GM18519 (cell line): ENCODE data around the gene RAI1.

Experiments used
- ATAC-seq: cut with Tn5 transposase; IDR thresholded peaks from one replicate; pipeline ENCODE4 v1.9.1; 2021; ENCODE audit warnings: mild to moderate bottlenecking, moderate library complexity; ENCODE audit not compliant: unreplicated experiment, low FRiP score

RAI1 gene

DNA sequence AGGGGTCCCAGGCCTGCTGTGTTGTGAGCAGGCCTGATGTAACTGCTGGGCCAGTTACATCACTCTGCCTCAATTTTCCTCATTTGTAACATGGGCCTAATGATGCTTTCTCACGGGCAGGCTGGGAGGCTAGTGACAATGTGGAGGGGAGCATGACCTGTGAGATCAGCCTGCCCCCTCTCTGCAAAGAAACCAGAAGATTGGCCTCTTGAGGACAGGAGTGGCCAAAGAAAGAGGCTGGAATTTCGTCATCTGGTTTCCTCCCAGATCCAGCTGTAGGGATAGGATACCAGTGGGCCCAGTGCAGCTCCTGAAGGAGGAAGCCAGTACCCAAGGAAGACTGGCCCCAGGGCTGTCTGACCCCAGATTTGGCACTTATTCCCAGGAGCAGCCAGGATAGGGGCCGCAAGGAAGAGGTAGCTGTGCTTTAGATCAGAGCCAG, 156.1 kb downstream of the RAI1 start:
- ATAC-seq = no peak

DNA sequence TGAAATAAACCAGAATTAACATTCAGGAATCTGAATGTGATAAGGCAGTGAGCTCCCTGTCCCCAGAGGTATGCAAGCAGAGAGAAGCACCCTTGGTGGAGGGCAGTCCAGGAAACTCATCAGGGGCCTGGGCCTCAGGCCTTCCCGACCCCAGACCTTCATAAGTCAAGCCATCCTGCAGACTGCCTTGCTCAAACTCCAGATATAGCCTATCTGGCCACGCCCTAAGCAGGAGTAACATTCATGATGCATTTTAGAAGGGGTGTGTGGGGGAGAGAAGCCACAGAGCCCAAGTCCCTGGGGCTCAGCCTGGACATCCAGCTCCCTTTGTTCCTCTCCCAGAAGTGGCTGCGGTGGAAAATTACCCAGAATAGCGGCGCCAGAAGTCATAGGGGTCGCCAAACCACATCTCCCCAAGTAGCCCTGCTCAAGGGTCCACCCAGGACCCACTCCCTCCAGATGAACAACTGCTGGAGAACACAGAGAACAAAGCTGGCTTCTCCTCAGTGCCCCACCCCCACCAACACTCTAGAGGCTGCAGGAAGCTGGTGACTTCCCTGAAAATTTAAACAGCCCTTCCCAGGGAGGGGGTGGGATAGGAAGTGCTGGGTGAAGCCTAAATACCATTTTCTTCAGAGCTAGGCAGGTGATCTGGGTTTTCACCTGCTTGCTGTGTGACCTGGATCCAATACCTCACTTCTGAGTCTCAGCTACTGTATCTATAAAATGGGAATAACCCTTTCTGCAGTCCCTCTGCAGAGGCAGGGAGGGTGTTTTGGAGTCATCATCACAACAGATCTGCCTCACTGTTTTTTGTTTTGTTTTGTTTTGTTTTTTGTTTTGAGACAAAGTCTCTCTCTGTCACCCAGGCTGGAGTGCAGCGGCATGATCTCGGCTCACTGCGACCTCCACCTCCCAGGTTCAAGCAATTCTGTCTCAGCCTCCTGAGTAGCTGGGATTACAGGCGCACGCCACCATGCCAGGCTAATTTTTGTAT, 157.0 kb downstream of the RAI1 start:
- ATAC-seq = no peak

DNA sequence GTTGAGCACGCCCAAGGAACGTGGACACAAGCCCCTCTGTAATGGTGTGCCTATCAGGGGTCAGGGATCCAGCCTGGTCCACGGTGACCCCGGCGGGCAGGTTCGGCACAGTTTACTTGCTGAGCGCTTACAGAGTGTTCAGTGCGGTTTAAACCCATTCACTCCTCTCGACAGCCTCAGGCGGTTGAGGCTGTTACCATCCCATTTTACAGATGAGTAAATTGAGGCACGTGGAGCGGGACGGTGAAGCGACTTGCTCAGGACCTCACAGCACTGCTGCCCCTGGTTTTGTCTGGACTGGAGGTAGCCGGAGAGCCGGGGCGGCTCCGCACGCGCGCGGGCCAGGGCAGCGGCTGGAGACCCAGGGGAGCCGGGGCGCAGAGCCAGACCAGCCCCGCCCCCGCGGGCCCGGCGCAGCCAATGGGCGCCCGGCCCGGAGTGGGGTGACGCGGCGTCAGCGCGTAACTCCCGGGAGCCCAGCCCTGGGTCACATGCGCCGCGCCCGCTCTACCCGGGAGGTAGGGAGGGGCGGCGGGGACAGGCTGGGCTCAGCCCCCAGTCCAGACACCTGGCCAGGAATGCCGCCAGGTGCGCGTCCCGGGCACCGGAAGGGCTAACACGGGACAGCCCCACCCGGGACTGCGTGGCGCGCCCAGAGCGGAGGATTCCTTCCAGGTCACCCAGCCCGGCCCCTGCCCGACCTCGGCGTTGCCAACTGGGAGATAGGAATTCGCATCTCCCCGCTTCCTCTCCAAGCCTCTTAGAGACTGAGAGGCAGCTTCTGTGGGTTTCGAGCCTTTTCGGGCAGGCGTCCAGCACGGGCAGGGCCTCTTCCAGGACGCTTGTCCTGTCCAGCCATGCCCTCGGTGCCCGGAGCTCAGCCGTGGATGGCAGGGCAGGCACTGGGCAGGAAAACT, 158.8 kb downstream of the RAI1 start:
- ATAC-seq = peak; percentile 44

DNA sequence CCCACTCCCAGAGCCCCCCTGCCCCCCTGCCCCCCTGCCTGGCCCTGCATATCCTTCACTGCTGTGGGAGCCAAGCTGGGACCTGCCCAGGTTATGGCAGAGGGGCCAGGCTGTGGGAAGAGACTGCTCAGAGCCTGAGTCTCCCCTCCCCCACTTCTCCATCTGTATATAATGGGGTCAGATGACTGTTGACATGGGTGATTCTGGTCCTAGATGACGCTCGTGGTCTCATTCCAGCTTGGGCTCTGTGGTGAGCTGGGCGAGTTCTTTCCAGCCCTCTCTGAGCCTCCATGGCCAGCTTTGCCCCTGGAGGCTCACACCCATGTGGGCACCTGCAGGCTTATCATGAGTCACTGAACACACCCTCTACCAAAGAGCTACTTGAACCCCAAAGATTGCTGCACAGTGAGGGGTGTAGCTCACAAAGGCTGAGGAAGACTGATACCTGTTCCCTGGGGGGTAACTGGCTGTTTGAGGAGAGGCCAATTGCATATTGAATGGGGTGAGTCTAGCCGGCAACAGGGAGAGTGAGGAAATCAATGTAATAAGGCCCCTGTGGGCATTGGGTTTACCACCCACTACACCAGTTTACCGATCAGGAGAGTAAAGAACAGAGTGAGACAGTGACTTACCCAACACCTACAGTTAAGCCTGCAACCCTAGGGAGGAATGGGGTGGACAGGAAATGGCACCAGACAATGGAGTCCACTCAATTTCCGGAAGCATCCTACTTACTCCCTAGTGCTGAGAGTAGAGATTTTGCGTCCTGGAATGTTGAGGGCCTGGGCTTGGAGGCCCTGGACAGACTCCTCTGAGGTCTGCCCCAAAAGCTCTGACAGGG, 159.7 kb downstream of the RAI1 start:
- ATAC-seq = no peak

DNA sequence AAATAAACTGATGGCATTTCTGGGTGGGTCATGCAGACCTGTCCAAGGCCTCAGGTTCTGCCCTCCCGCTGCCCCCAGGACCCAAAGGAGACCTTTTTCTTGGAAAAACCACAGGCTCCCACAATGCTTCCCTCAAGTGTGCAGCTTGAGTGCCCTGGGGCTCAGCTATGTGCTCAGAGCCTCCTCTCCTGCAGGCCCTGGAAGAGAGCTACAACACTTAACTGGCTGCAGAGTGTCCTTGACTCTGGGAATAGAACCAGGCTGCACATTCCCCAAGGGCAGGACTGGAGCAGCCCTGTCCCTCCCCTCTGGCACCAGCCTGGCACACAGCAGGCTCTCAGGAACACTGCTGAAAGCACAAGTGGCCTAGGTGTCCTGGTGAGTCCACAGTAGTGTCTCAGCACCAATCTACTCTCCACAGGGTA, 160.4 kb downstream of the RAI1 start:
- ATAC-seq = no peak

DNA sequence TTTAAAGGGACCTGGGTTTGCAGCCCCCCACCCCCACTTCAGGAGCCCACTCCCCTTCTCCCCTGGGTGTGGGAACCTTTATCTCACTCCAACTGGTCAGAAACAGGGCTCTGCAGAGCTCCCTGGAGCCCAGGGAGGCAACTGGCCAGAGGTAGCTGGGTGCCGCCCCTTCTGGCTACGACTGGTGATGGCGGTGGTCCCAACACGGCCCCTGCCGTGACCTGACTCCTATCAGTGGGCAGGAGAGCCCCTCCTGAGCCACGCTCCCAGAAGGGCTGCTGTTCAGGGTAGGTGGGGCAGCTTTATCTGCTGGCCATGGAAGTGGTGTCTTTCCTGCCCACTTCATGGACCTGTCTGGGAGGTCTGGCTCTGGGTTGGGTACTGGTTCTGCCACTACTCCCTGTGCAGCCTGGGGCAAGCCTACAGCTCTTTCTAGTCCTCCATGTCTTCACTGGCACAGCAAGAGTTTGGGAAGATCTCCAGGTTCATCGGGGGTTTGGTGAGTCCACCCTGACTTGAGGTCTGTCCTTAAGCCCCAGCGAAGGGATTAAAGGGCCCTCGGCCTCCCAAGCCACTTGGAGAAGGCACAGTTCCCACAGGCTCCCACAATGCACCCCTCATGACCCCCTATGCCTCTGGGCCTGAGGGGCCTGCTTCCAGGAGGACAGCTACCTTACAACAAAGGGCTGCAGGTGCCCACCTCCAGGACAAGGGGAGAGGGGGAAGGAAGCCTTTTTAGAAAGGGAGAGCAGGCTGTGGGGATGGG, 161.0 kb downstream of the RAI1 start:
- no peak for ATAC-seq

DNA sequence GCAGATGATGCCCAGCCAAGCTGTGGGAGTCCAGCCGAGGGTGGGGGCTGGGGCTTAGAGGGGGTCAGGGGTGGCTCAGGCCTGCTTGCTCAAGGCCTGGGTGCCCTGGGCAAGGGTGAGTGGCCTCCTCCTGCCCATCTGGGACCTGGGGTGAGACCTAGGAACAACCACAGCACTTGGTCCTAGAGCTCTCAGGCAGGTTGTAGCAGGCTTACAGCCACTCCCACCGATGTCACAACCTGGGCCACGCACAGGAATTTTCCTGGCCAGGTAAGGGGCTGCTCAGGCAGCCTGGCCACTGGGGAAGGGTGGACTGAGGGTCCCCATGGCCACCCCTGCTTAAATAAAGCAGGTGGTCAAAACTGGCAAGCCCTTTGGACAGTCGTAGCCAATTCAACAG, 161.8 kb downstream of the RAI1 start:
- ATAC-seq = no peak

DNA sequence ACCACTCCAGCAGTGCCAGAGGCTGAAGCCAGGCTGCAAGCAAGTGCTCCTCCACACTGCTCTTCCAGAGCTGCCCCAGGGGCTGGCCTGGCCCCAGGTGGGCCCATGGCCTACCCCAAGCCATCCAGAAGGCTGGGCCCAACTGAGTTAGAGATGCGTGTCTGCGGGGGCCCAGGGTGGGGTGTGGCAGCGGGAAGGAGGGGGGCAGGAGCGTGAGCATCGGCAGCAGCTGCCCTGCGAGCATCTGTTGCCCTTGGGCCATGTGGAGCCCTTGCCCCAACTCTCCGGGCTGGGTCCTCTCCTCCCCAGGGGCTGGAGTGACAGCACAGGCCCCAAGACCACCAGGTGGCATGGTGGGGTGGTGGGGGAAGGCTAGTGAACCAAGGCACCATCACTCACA, 162.8 kb downstream of the RAI1 start:
- no peak for ATAC-seq

DNA sequence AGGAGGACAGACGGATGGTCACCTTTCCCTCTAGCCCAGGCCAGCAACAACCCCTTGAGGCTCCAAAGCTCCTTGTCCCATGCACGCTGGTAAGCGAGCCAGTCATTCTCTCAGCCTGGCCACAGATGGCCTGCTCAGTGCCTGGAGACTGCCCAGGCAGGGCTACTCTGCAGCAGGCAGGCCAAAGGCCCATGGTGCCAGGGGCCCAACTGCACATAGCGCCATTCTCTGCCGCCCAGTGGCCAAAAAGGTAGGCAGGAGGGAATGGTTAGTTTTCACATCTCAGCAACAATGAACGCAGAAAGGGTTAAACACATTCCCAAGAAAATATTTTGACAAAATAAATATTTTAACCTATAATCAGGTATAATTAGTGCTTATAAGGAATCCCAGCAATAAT, 163.2 kb downstream of the RAI1 start:
- no peak for ATAC-seq

DNA sequence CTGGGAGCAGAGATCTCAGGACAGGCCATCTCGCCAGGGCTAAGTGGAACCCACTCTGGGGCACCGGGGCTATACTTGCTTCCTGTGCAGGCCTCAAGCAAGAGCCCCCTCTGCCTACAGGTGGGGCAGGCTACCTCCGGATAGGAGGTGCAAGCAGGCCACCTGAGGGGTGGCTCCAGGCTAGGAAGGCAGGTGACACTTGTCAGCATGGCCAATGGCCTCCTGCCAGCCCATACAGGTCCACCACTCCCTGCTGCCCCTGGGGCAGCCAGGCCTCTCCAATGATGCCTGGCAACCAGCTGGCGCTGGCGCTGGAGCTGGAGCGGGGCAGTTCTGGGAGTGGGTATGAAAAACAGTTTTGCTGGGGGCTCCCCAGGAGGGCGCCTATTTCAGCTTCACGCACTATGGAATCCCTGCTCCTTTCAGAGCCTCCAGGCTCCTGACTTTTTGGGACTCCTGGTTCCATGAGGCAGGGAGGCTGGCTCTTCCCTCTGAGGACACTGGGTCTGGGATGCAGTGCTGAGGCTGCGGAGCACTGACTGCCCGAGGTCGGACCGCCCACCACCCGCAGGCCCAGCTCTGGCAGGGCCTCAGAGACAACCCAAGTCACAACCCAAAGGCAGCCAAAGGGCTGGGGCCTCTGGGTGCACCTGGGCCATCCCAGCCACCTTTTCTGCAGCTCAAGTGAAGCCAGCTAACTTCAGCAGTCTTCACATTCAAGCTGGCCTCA, 164.0 kb downstream of the RAI1 start:
- ATAC-seq = no peak

DNA sequence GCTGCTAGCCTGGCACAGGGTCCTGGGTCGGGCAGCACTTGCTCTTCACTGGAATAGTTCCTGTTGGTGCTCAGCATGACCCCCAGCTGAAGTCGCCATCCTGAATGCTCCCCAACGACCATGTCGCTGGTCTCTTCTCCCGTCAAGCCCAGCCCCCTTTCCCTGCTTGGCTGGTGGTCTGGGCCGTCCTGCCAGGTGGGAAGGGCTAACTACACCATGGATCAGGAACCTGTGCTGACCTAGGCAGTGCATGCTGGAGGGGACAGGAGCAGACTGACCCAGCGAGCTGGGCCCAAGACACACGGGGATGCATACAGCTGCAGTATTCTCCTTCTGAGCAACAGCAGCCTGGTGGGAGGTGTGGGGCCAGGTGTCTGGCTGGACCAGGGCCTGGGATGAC, 164.7 kb downstream of the RAI1 start:
- ATAC-seq = no peak

DNA sequence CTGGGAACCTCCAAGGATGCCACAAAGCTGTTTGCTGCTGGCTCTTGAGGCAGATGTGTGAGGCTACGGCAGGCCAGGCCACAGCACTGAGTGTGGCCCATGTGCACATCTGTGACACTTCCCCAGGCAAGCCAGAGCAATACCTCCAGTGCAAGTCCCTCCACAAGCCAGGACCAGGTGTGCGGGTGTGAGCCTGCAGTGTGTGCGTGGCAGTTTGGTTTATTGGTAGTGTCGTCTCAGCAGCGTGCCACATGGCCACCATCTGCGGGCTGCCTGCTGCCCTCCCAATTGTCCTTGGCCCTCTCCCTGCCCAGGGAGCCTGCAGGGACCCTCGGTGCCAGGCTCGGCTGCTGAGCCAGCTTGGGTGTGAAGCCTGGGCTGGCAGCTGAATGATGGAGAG, 165.4 kb downstream of the RAI1 start:
- no peak for ATAC-seq

DNA sequence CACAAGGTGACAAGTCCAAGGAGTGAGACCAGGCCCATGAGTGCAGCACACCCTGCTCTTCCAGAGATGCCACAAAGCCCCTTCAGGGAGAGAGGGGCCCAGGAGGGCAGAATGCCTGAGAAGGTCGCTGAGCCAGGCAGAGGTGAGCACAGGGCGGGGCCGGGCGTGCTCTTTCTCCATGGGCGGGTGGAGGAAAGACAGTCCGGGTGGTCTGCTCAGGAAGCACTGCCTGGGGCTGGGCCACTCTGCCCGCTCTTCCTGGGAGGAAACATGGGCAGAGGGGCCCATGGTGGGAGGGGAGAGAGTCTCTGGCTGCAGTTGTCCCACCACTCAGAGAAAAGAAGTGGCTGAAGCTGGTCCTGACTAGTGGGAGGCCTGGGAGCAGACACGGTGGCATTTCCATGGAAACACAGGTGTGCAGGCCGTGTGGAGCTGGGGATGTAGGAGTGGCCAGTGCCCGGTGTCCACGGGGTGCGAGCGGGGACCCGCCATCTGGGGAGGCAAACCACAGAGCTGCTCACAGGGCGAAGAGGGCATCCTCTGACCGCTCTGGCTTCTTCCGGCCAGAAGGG, 165.9 kb downstream of the RAI1 start:
- no peak for ATAC-seq

DNA sequence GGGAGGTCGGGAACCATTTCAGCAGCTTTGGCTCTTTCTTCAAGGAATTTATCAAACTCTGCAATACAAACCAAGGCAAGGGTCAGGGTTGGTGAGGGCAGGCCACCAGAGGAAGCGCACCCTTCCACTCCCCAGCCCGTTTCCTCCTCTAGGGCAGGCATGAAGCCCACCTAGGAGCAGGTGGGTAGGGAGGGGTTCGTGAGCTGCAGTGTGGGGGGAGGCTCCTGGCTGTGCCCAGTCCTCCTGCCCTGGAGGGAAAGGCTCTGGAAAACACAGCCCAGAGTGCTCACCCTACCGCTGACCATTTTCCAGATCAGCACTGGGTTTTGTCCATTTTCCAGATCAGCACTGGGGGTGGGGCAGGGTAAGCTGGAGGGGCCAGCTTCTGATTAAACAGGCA, 166.5 kb downstream of the RAI1 start:
- ATAC-seq = no peak

DNA sequence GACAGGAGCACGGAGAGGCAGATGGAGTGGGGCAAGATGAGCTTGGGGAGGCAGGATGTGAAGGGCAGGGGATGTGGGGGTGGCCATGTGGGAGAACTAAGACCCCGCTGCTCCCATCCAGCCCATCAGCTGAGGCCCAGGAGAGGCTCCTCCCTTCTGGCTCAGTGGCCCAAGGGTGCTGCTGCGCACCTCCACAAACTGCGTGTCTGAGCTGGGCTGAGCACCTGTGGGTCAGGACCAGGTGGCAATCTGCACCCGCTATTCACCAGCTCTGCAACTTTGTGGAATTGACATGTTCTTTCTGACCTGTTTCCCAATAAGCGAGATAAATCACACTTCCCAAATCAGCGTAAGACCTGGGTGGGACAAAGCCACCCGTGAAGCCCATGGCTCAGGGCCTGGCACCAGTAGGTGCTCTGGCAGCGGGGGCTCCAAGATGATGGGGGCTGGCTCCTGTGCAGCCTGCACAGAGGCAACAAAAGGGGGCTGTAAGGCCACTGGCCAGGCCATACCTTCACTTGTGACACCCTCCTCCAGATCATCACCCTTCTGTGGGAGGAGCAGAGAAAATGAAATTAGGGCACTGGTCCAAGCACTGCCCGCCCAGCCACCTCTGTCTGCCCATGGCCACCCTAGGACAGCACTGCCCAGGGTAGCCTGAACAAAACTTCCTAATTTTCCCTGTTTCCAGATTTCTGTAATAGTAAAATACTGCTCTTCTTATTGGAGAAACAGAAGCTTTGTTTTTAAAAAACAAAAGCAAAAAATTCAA, 167.2 kb downstream of the RAI1 start:
- no peak for ATAC-seq

DNA sequence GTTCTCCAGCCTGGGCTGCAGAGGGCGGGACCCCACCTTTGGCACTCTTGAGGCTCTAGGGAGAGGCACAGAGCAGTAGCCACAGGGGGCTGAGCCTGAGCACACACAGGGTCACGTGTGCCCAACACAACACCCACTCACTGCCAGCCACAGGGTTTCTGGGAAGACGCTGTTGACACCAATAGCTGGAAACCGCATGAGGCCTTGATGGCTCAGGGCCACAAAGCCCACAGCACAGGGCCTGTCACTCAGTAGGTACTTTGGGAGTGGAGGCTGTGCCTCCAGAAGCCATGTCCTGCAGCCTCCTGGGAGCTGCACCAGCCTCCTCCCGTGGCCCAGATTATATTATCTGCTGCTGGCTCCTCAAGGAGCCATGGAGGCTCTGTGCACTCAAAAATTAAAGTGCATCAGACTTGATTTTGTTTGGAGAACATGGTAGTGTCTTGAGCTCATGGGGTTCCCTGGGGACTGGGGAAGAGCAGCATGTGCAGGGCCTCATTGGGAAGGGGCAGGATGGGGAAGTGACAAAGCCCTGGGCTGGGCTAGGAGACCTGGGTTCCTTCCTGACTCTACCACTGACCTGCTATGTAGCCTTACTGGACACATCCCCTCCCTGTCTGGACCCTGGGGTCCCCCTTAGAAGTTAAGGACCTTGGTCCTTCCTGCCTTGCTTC, 168.0 kb downstream of the RAI1 start:
- ATAC-seq = no peak

DNA sequence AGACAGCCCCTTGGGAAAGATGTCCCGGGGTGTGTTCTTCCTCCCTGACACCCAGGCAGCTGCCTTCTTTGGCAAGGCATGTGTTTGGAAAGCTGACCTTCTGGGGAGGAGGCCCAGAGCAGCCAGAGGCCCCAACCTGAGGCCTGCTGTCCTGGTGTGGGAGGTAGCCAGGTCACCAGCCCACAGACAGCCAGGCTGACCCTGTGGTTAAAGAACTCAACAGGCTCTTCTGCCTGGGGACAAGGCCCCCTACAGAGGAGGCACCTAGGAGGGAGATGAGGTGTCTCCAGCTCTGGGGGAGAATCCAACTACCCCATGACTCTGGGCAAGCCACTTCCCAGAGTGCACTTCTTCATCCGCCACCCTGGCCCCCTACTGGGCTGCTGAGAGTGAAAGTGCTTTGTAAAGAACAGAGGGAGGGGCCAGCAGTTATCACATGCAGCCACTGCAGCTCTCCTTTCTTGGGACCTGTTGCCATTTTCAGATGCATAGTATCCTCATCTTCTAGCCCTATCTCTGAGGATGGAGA, 168.7 kb downstream of the RAI1 start:
- ATAC-seq = no peak
